Uterus (tissue), 4 donors: ENCODE measurements around the gene CGN. TPM values are rescaled to one million over a fixed set of nuclear protein-coding genes. Genes with fewer than 3 reads are reported as not detected.

Experiments
- DNase-seq, 2 donors: peaks; one replicate each; pipeline ENCODE4 v3.0.0-alpha.2; 2019 to 2020
- H3K27ac ChIP-seq, 2 donors: fragments of 200-600 bp; sonication (generic); 1 replicate in 1 of 2; 2 replicates in 1 of 2; pipeline ENCODE4 v1.5.1; 2016 to 2018
- H3K27me3 ChIP-seq, 2 donors: fragments of 200-600 bp; sonication (generic); one replicate each; pipeline ENCODE4 v1.5.1; 2018 to 2019; ENCODE audit warnings: control low read depth in 1 of 2
- H3K36me3 ChIP-seq, 2 donors: fragments of 200-600 bp; sonication (generic); one replicate each; pipeline ENCODE4 v1.5.1; 2019; ENCODE audit warnings: control low read depth in 1 of 2
- H3K4me1 ChIP-seq, 2 donors: fragments of 200-600 bp; sonication (generic); one replicate each; pipeline ENCODE4 v1.5.1; 2018 to 2019; ENCODE audit warnings: control low read depth in 1 of 2
- H3K4me3 ChIP-seq, 2 donors: fragments of 200-600 bp; sonication (generic); 1 replicate in 1 of 2; 2 replicates in 1 of 2; pipeline ENCODE4 v1.5.1; 2018 to 2019; ENCODE audit warnings: mild to moderate bottlenecking in 1 of 2
- H3K9me3 ChIP-seq, 2 donors: fragments of 200-600 bp; sonication (generic); one replicate each; pipeline ENCODE4 v1.5.1; 2019; ENCODE audit warnings: control low read depth in 1 of 2
- CTCF ChIP-seq, 4 experiments: fragments of 200-600 bp in 2 of 4; fragments of 450-650 bp in 2 of 4; sonication (generic) in 2 of 4; IDR thresholded peaks; one replicate each; pipeline ENCODE4 v1.5.1; 2016 to 2019; ENCODE audit warnings: antibody characterized with exemption in 4 of 4, mild to moderate bottlenecking in 2 of 4, moderate library complexity in 1 of 4
- POLR2A ChIP-seq, 2 donors: fragments of 450-650 bp; IDR thresholded peaks; one replicate each; pipeline ENCODE4 v1.6.1; 2016; ENCODE audit warnings: antibody characterized with exemption in 2 of 2, mild to moderate bottlenecking in 1 of 2, moderate library complexity in 1 of 2
- intact Hi-C: fragments of 100-400 bp; cut with DNase I; formaldehyde crosslinking; loops from one replicate; pipeline ENCODE4 v1.15.1; 2023; ENCODE audit warnings: low total_unique reads
- total RNA-seq, 4 donors: library from RNA; depleted of rRNA in 3 of 4; stranded (reverse); fragments of >200 nt in 3 of 4; gene quantifications; one replicate each; pipeline versions ENCODE4 v1.1.0 to v1.2.4, GENCODE V29; 2014 to 2023
- donor health status: DM: yes; HTN: yes; CAD: no.

CGN gene
- total RNA-seq, 4 donors from 2014 or later, result under 0.01 to 7.3 (median 0.85) TPM

- no peaks in the 10 kb centered on the region for H3K36me3 ChIP-seq
- no peak for DNase-seq
- no peak overlapping the region for H3K27ac ChIP-seq
- intact Hi-C loops, result no loop called here
- H3K27me3 ChIP-seq, result no peaks in the 10 kb centered on the region
- no peak overlapping the region for H3K4me3 ChIP-seq
- H3K4me1 ChIP-seq, result no peaks in the 10 kb centered on the region
- TF ChIP-seq POLR2A (IDR thresholded peaks at IDR 0.05) (no peak), CTCF (IDR thresholded peaks at IDR 0.05) (no peak)
- no peaks in the 10 kb centered on the region for H3K9me3 ChIP-seq
Observed at GRCh38 chr1:151581451-151581850, 70.3 kb downstream of the CGN start.

GRCh38 chr1:151581921-151582320 is 70.7 kb downstream of the CGN start:
- TF ChIP-seq CTCF (IDR thresholded peaks at IDR 0.05) (no peak), POLR2A (IDR thresholded peaks at IDR 0.05) (no peak)
- H3K27ac ChIP-seq, result no peak overlapping the region
- no peak for DNase-seq
- no peak overlapping the region for H3K4me3 ChIP-seq
- H3K36me3 ChIP-seq, result no peaks in the 10 kb centered on the region
- no peaks in the 10 kb centered on the region for H3K27me3 ChIP-seq
- no peaks in the 10 kb centered on the region for H3K4me1 ChIP-seq
- intact Hi-C loops, result no loop called here
- H3K9me3 ChIP-seq, result no peaks in the 10 kb centered on the region

GRCh38 chr1:151583796-151584195 is 72.6 kb downstream of the CGN start:
- TF ChIP-seq POLR2A (IDR thresholded peaks at IDR 0.05) (no peak), CTCF (IDR thresholded peaks at IDR 0.05) (no peak)
- Histone ChIP-seq H3K36me3 (no peaks in the 10 kb centered on the region), H3K4me3 (no peak overlapping the region), H3K27me3 (no peaks in the 10 kb centered on the region), H3K27ac (no peak overlapping the region), H3K9me3 (no peaks in the 10 kb centered on the region), H3K4me1 (no peaks in the 10 kb centered on the region)
- intact Hi-C loops, result no loop called here
- DNase-seq, result no peak

GRCh38 chr1:151584278-151584677 is 73.1 kb downstream of the CGN start:
- Histone ChIP-seq H3K4me1 (no peaks in the 10 kb centered on the region), H3K27me3 (no peaks in the 10 kb centered on the region), H3K36me3 (no peaks in the 10 kb centered on the region), H3K9me3 (no peaks in the 10 kb centered on the region), H3K4me3 (no peak overlapping the region), H3K27ac (peak overlapping the region in 1 of 2 donors; percentile 33)
- TF ChIP-seq CTCF (IDR thresholded peaks at IDR 0.05), result no peak
- TF ChIP-seq POLR2A (IDR thresholded peaks at IDR 0.05), result no peak
- intact Hi-C loops, result no loop called here
- DNase-seq, result no peak

GRCh38 chr1:151584780-151585179 is 73.6 kb downstream of the CGN start:
- intact Hi-C loops, result no loop called here
- no peaks in the 10 kb centered on the region for H3K4me1 ChIP-seq
- H3K36me3 ChIP-seq, result no peaks in the 10 kb centered on the region
- TF ChIP-seq POLR2A (IDR thresholded peaks at IDR 0.05) (no peak), CTCF (IDR thresholded peaks at IDR 0.05) (no peak)
- H3K4me3 ChIP-seq, result no peak overlapping the region
- H3K27me3 ChIP-seq, result no peaks in the 10 kb centered on the region
- DNase-seq, result no peak
- H3K27ac ChIP-seq, result peak overlapping the region; percentile 22 to 33
- H3K9me3 ChIP-seq, result no peaks in the 10 kb centered on the region
